ENCODE data around the gene VSTM2L.

The VSTM2L gene

GRCh38 chr20:37896932-37897548 is 5.9 kb upstream of the VSTM2L start:
- TF ChIP-seq, protein P1, sequence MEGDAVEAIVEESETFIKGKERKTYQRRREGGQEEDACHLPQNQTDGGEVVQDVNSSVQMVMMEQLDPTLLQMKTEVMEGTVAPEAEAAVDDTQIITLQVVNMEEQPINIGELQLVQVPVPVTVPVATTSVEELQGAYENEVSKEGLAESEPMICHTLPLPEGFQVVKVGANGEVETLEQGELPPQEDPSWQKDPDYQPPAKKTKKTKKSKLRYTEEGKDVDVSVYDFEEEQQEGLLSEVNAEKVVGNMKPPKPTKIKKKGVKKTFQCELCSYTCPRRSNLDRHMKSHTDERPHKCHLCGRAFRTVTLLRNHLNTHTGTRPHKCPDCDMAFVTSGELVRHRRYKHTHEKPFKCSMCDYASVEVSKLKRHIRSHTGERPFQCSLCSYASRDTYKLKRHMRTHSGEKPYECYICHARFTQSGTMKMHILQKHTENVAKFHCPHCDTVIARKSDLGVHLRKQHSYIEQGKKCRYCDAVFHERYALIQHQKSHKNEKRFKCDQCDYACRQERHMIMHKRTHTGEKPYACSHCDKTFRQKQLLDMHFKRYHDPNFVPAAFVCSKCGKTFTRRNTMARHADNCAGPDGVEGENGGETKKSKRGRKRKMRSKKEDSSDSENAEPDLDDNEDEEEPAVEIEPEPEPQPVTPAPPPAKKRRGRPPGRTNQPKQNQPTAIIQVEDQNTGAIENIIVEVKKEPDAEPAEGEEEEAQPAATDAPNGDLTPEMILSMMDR (IDR thresholded peaks at IDR 0.05), result no peak
- DNase-seq (ENCODE audit: low spot score), result no peak
- H3K4me3 ChIP-seq, result no peak overlapping the region
- H3K27ac ChIP-seq, result no peak overlapping the region

GRCh38 chr20:37898233-37899104 is 4.5 kb upstream of the VSTM2L start:
- H3K27ac ChIP-seq, result no peak overlapping the region
- H3K4me3 ChIP-seq, result no peak overlapping the region
- TF ChIP-seq, protein P1 (IDR thresholded peaks at IDR 0.05), result no peak
- DNase-seq (ENCODE audit: low spot score), result no peak

DNA sequence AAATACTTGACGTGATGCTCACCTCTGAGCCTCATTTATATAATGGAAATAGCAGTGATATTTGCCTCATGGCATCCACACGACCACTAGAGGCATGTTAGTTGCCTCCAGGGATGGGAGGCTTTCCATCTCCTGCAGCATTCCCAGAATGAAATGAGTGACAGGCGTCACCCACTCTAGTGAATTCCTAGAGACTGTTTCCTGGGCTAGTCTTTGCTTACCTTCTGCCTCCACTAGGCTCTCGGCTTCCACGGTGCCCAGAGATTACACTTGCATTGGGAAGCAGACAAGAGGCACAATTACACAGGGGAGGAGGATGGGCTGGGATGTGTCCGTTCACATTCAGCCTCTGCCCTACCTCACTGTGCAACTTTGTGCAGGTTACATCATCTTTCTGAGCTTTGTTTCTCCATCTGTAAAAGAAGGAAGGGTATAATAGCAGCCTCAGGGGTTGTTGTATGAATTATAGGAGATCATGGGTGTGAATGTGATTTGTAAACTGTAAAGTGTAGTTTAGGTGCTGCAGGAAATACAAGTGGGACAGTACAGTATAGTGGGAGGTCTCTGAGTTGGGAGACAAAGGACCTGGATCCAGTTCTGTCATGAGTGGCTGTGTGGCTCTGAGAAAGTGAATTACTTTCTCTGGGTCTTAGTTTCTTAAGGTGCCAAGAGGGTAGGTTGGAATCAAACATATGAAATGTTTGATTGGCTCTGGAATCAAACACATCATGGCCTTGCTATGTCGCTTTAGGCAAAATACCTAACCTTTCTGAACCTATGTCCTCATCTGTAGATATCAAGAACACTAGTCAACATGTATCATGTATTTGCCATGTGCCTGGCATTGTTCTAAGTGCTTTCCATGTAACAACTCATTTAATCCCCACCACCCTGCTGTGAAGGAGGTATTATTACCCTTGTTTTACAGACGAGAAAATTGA is 3.6 kb upstream of the VSTM2L start:
- no peak overlapping the region for H3K27ac ChIP-seq
- DNase-seq (ENCODE audit: low spot score), result no peak
- TF ChIP-seq, protein P1 (IDR thresholded peaks at IDR 0.05), result no peak
- H3K4me3 ChIP-seq, result no peak overlapping the region

- Histone ChIP-seq H3K4me3 (no peak overlapping the region), H3K27ac (no peak overlapping the region)
- DNase-seq (ENCODE audit: low spot score), result no peak
- TF ChIP-seq, protein P1 (IDR thresholded peaks at IDR 0.05), result no peak
Measured at GRCh38 chr20:37901240-37901639, 1.7 kb upstream of the VSTM2L start.

DNA sequence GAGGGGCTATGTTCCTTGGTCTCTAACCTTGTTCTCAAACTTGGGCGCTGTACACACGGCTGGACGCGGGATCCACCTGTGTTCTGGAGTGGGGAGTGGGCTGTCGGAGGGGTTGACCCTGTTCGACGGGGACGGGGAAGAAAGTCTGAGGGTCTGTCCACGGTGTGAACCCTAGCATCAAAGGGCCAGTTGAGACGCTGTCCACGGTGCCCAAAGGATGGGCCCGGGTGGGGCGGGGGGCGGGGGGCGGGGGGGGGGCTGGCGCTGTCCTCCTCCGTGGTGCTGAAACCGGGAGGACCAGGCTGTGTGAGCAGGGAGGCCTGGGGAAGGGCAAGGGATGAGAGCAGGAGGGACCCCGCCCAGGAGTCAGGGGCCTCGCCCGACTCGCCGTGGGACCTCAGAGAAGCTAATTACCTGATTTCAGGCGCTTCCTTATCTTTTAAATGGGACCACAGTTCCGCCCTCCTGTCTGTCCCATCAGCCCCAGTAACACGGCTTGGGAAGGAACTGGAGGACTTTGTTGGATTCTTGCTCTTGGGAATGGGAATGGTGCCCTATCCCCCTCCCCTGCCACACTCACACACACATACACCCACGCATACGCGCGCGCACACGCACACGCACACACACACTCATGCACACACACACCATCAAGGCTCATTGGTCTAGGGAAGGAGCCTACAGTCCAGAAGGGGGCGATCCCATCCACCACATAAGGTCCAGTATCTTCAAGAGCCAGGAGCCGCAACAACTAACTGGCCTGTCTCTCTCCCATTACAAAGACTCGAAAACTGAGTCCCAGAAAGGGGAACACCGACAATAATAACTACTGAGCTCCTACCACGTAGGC is 1.0 kb upstream of the VSTM2L start:
- Histone ChIP-seq H3K4me3 (peak overlapping the region; percentile 69), H3K27ac (no peak overlapping the region)
- DNase-seq (ENCODE audit: low spot score), result no peak
- TF ChIP-seq, protein P1 (IDR thresholded peaks at IDR 0.05), result no peak

DNA sequence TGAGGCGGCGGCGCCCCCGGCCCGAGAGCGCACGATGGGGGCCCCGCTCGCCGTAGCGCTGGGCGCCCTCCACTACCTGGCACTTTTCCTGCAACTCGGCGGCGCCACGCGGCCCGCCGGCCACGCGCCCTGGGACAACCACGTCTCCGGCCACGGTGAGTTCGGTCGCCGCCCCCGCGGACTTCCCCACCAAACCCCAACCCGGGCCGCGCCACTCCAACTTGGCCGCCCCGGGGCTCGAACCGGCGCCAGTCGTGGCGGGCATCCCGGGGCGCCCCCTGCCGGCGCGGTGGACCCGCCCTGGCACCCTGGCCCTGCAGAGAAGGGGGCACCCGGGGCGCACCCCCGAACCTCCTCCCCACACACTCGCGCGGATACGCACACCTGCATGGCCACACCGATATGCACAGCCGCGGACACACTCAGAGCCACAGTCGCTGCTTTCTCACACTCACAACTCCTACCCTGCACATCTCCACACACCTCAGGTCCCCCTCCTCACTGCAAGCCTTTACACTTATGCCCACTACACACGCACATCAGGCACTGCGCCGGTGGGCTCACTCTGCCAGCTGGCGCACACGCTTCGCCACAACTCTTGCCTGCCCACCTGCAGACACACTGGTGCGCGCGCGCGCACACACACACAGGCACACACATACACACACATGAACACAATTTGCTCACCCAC is 535 bp downstream of the VSTM2L start:
- no peak for DNase-seq (ENCODE audit: low spot score)
- TF ChIP-seq, protein P1 (IDR thresholded peaks at IDR 0.05), result no peak
- Histone ChIP-seq H3K27ac (no peak overlapping the region), H3K4me3 (peak overlapping the region; percentile 69)

All from coronary artery (tissue), 2 donors.